GM12878 (cell line): ENCODE data around the gene SPRING1. TPM values are rescaled to one million over a fixed set of nuclear protein-coding genes. Genes with fewer than 3 reads are reported as not detected.

Experiments
- BACH1 ChIP-seq: fragments of 450-650 bp; IDR thresholded peaks from 2 replicates; pipeline ENCODE4 v1.6.1; 2017; ENCODE audit warnings: mild to moderate bottlenecking, borderline replicate concordance
- BCL11A ChIP-seq: IDR thresholded peaks from 2 replicates; pipeline ENCODE4 v1.6.1; 2011; ENCODE audit warnings: low read depth, low read length
- BCLAF1 ChIP-seq: fragments of 450-650 bp; IDR thresholded peaks from 2 replicates; pipeline ENCODE4 v1.6.1; 2017; ENCODE audit warnings: antibody characterized with exemption, mild to moderate bottlenecking, moderate library complexity
- BMI1 ChIP-seq: fragments of 450-650 bp; IDR thresholded peaks from 2 replicates; pipeline ENCODE4 v1.6.1; 2016; ENCODE audit warnings: mild to moderate bottlenecking, moderate library complexity, borderline replicate concordance
- BRCA1 ChIP-seq: IDR thresholded peaks from 2 replicates; pipeline ENCODE4 v1.6.1; 2011; ENCODE audit warnings: low read depth, low read length, improper control_type of control experiment
- CBFB ChIP-seq: IDR thresholded peaks from 2 replicates; pipeline ENCODE4 v1.6.1; 2016; ENCODE audit warnings: antibody characterized with exemption, low read depth
- CHD2 ChIP-seq: IDR thresholded peaks from 2 replicates; pipeline ENCODE4 v1.6.1; 2011; ENCODE audit warnings: low read depth, low read length, improper control_type of control experiment, borderline replicate concordance
- CHD4 ChIP-seq: fragments of 200-600 bp; sonication (generic); IDR thresholded peaks from 2 replicates; pipeline ENCODE4 v1.6.1; 2016; ENCODE audit warnings: mild to moderate bottlenecking
- CREB1 ChIP-seq: IDR thresholded peaks from 2 replicates; pipeline ENCODE4 v1.6.1; 2012; ENCODE audit warnings: low read depth, mild to moderate bottlenecking, inconsistent platforms
- CREM ChIP-seq: IDR thresholded peaks from 2 replicates; pipeline ENCODE4 v1.6.1; 2014; ENCODE audit warnings: antibody characterized with exemption, low read depth
- E2F4 ChIP-seq: IDR thresholded peaks from 2 replicates; pipeline ENCODE4 v1.6.1; 2012; ENCODE audit warnings: low read depth, low read length, improper control_type of control experiment
- EGR1 ChIP-seq, 2 experiments: IDR thresholded peaks; 1 replicate in 1 of 2; 2 replicates in 1 of 2; pipeline ENCODE4 v1.6.1; 2011 to 2012; ENCODE audit warnings: low read depth in 2 of 2, low read length in 2 of 2, borderline replicate concordance in 1 of 2, mild to moderate bottlenecking in 1 of 2, moderate library complexity in 1 of 2
- GABPA ChIP-seq: IDR thresholded peaks from 2 replicates; pipeline ENCODE4 v1.6.1; 2014; ENCODE audit warnings: antibody characterized with exemption, low read depth, mild to moderate bottlenecking, inconsistent platforms
- HDGF ChIP-seq: fragments of 450-650 bp; IDR thresholded peaks from 2 replicates; pipeline ENCODE4 v1.6.1; 2016; ENCODE audit warnings: antibody characterized with exemption
- NR2C1 ChIP-seq: fragments of 450-650 bp; IDR thresholded peaks from 2 replicates; pipeline ENCODE4 v1.6.1; 2017; ENCODE audit warnings: antibody characterized with exemption, mild to moderate bottlenecking, moderate library complexity
- RUNX3 ChIP-seq: IDR thresholded peaks from 2 replicates; pipeline ENCODE4 v1.6.1; 2012; ENCODE audit warnings: low read length, inconsistent platforms
- SIN3A ChIP-seq: IDR thresholded peaks from 2 replicates; pipeline ENCODE4 v1.6.1; 2012; ENCODE audit warnings: low read depth, low read length, improper control_type of control experiment
- SMAD5 ChIP-seq: IDR thresholded peaks from 2 replicates; pipeline ENCODE4 v1.6.1; 2016; ENCODE audit warnings: antibody characterized with exemption, low read depth
- SMC3 ChIP-seq: IDR thresholded peaks from 2 replicates; pipeline ENCODE4 v1.6.1; 2011; ENCODE audit warnings: low read length, improper control_type of control experiment, borderline replicate concordance
- SPI1 ChIP-seq: IDR thresholded peaks from 2 replicates; pipeline ENCODE4 v1.6.1; 2011; ENCODE audit warnings: low read depth, mild to moderate bottlenecking, low read length, moderate library complexity, borderline replicate concordance; ENCODE audit not compliant: insufficient read depth
- SRF ChIP-seq, 2 experiments: IDR thresholded peaks; 2 replicates each; pipeline ENCODE4 v1.6.1; 2011; ENCODE audit warnings: low read depth in 2 of 2, low read length in 2 of 2, mild to moderate bottlenecking in 1 of 2, moderate library complexity in 1 of 2
- SUPT20H ChIP-seq: IDR thresholded peaks from 2 replicates; pipeline ENCODE4 v1.6.1; 2011; ENCODE audit warnings: low read depth, mild to moderate bottlenecking, low read length, moderate library complexity, borderline replicate concordance; ENCODE audit not compliant: control insufficient read depth
- YY1 ChIP-seq: IDR thresholded peaks from 2 replicates; pipeline ENCODE4 v1.6.1; 2011; ENCODE audit warnings: low read depth, mild to moderate bottlenecking, low read length
- ZNF24 ChIP-seq: fragments of 450-650 bp; IDR thresholded peaks from 2 replicates; pipeline ENCODE4 v1.6.1; 2017; ENCODE audit warnings: antibody characterized with exemption, mild to moderate bottlenecking
- ZNF274 ChIP-seq: IDR thresholded peaks from one replicate; pipeline ENCODE4 v1.8.0; 2011; ENCODE audit not compliant: insufficient read length, insufficient read depth
- polyA plus RNA-seq, 11 experiments: library from polyadenylated mRNA; depleted of rRNA in 4 of 11; unstranded in 6 of 11; stranded (reverse) in 5 of 11; fragments of >200 nt; fragmentation: Nextera tagmentation in 4 of 11; fragmentation: Illumina TruSeq in 1 of 11; extraction: Ambion mirVana in 4 of 11; extraction: Trizol in 1 of 11; gene quantifications; 1 replicate in 1 of 11; 2 replicates in 10 of 11; pipeline versions ENCODE4 v1.2.1 to v1.2.3, GENCODE V29; 2011 to 2016; ENCODE audit warnings: inconsistent platforms in 2 of 11, missing spikeins in 2 of 11, low read depth in 1 of 11
- total RNA-seq, 4 experiments: library from RNA; depleted of rRNA in 3 of 4; stranded (reverse); fragments of >200 nt in 3 of 4; fragmentation: Illumina TruSeq in 1 of 4; extraction: Trizol in 1 of 4; gene quantifications; 2 replicates each; pipeline versions ENCODE4 v1.2.1 to v1.2.3, GENCODE V29; 2013 to 2021
- TF ChIP-seq, protein P1 (sequence below): fragments of 450-650 bp; IDR thresholded peaks from 2 replicates; pipeline ENCODE4 v1.6.1; 2017; ENCODE audit warnings: mild to moderate bottlenecking, low read depth, inconsistent platforms; ENCODE audit not compliant: poor library complexity, severe bottlenecking

The SPRING1 gene
- total and polyA plus RNA-seq, 10 of the 15 experiments (the other 5 are each of a cell fraction or from before 2014, with no cell fraction given), result 2.5 to 25.7 (median 14.3) TPM

DNA sequence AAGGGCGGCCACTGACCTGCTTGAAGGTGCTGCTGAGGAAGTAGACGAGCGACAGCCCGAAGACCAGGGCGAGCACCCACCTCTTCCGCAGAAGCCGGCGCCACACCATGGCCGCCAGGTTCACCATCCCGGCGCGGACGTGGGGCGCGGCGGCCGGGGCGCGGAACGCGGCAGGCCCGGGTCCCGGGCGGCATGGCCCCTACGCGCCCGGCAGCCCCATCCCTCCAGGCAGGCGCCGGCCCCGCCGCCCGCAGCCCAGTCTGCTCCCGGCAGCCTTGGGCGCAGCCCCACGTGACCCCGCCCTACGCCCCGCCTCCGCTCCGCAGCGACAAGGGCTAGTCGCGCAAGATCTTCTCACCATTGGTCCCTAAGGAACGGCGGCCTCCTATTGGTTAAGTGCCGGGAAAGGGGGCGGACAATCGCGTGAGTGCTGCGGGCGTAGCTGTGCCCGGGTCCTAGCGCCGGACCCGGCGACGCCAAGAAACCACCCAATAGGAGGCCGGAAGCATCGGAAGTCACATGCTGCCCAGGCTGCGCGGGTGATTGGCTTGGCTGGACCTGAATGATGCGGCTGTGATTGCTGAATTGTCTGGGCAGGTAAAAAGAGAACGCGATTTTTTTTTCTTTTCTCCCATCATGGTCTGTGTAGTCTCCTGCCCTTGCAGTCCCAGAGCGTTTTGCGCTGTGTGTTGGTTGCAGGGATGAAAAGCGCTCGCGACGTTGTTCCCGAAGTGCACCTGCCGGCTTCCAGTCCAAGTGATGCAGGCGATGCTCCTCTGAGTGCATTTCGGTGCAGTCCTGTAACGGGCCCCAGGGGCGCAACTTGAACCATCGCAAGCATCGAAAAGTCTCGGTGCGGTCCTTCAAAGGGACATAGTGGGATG lies at the start of gene SPRING1, which contains the start of gene RNFT2 (continued):
- no peak for TF ChIP-seq SMAD5
- TF ChIP-seq ZNF24, result 0 out of 2 replicates have a peak, but pooled peaks have one; percentile 11
- TF ChIP-seq GABPA, result peak; percentile 77
- peak; percentile 85 for TF ChIP-seq RUNX3
- peak; percentile 90 for TF ChIP-seq CHD2
- TF ChIP-seq CREB1, result peak; percentile 98
- TF ChIP-seq SMC3, result no peak
- TF ChIP-seq SUPT20H, result no peak
- TF ChIP-seq NR2C1, result peak; percentile 39; the same call in 1 of the 2 replicates
- no peak; the same call in 1 of the 2 replicates for TF ChIP-seq SPI1
- no peak for TF ChIP-seq HDGF
- TF ChIP-seq, protein P1, sequence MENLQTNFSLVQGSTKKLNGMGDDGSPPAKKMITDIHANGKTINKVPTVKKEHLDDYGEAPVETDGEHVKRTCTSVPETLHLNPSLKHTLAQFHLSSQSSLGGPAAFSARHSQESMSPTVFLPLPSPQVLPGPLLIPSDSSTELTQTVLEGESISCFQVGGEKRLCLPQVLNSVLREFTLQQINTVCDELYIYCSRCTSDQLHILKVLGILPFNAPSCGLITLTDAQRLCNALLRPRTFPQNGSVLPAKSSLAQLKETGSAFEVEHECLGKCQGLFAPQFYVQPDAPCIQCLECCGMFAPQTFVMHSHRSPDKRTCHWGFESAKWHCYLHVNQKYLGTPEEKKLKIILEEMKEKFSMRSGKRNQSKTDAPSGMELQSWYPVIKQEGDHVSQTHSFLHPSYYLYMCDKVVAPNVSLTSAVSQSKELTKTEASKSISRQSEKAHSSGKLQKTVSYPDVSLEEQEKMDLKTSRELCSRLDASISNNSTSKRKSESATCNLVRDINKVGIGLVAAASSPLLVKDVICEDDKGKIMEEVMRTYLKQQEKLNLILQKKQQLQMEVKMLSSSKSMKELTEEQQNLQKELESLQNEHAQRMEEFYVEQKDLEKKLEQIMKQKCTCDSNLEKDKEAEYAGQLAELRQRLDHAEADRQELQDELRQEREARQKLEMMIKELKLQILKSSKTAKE, result no peak
- no peak for TF ChIP-seq BMI1
- no peak for TF ChIP-seq BRCA1
- peak; percentile 75; the same call in 1 of the 2 replicates for TF ChIP-seq YY1
- TF ChIP-seq BACH1, result peak; percentile 92
- no peak for TF ChIP-seq CHD4
- TF ChIP-seq BCL11A, result no peak
- TF ChIP-seq ZNF274, result no peak
- no peak for TF ChIP-seq SRF (IDR thresholded peaks at IDR 0.05; ENCODE audit: low read depth in 2 of 2, low read length in 2 of 2)
- TF ChIP-seq E2F4, result peak; percentile 45; the same call in 1 of the 2 replicates
- peak in 1 of 2 experiments; percentile 83; a peak in 2 of 3 replicates for TF ChIP-seq EGR1 (IDR thresholded peaks at IDR 0.05; ENCODE audit: borderline replicate concordance in 1 of 2, low read depth in 2 of 2, low read length in 2 of 2)
- TF ChIP-seq CREM, result peak; percentile 98
- TF ChIP-seq CBFB, result peak; percentile 79; the same call in 1 of the 2 replicates
- TF ChIP-seq SIN3A, result peak; percentile 48; the same call in 1 of the 2 replicates
- TF ChIP-seq BCLAF1, result no peak
